Stimulated activated CD8-positive, alpha-beta memory T cell treated with anti-CD3 and anti-CD28 coated beads, Interleukin-7, amount 100 ng/mL, for 1 hour (primary cell): ENCODE data around the gene RNF114.

Experiments
- DNase-seq, 2 donors: peaks; one replicate each; pipeline ENCODE4 v3.0.0-alpha.2; 2020; ENCODE audit warnings: low read depth in 2 of 2

The RNF114 gene

GRCh38 chr20:49904440-49905214 lies 31.6 kb upstream of the RNF114 start:
- DNase-seq: no peak

GRCh38 chr20:49905415-49906091 lies 30.6 kb upstream of the RNF114 start:
- no peak for DNase-seq

- no peak for DNase-seq
These were observed 30.0 kb upstream of the RNF114 start for GRCh38 chr20:49906101-49906604.

- DNase-seq: no peak
These were observed 29.5 kb upstream of the RNF114 start for GRCh38 chr20:49906615-49907154.

GRCh38 chr20:49907405-49908257 lies 28.6 kb upstream of the RNF114 start:
- DNase-seq: no peak

GRCh38 chr20:49908258-49908565 lies 28.0 kb upstream of the RNF114 start:
- DNase-seq: no peak

GRCh38 chr20:49909499-49910339 lies 26.5 kb upstream of the RNF114 start:
- no peak for DNase-seq

GRCh38 chr20:49910340-49910706 lies 25.9 kb upstream of the RNF114 start:
- DNase-seq: no peak

GRCh38 chr20:49913399-49914047 lies 22.7 kb upstream of the RNF114 start:
- no peak for DNase-seq

- DNase-seq: no peak
These were observed 21.7 kb upstream of the RNF114 start for GRCh38 chr20:49914310-49915117.

- DNase-seq: no peak
These were observed 21.1 kb upstream of the RNF114 start for GRCh38 chr20:49915118-49915379.

GRCh38 chr20:49915380-49916145 lies 20.6 kb upstream of the RNF114 start, which contains the start of gene SPATA2:
Gene SPATA2 (minus strand): TSS chr20:49915529. CDS start chr20:49908490, 7,039 bp downstream.
- peak; percentile 79 to 91 for DNase-seq

- DNase-seq: no peak
These were observed 19.8 kb upstream of the RNF114 start for GRCh38 chr20:49916146-49917002.

- DNase-seq: no peak
These were observed 17.8 kb upstream of the RNF114 start for GRCh38 chr20:49918446-49918845.

- DNase-seq: no peak
These were observed 17.2 kb upstream of the RNF114 start for GRCh38 chr20:49919009-49919408.

GRCh38 chr20:49919461-49919860 lies 16.7 kb upstream of the RNF114 start:
- DNase-seq: no peak

GRCh38 chr20:49924247-49924646 lies 11.9 kb upstream of the RNF114 start:
- DNase-seq: no peak

- no peak for DNase-seq
These were observed 10.2 kb upstream of the RNF114 start for GRCh38 chr20:49925901-49926454.
